ENCODE results near the gene LRRC26.

LRRC26 gene

GRCh38 chr9:137181680-137182079 lies 11.8 kb upstream of the LRRC26 start:
- DNase-seq = no peak

- DNase-seq = no peak
Measured at GRCh38 chr9:137180491-137180890, 10.6 kb upstream of the LRRC26 start.

- DNase-seq = no peak
Measured at GRCh38 chr9:137179761-137180160, 9.9 kb upstream of the LRRC26 start.

GRCh38 chr9:137178939-137179630 lies 9.2 kb upstream of the LRRC26 start:
- no peak for DNase-seq

- no peak for DNase-seq
Measured at GRCh38 chr9:137178201-137178938, 8.5 kb upstream of the LRRC26 start.

GRCh38 chr9:137176302-137177182 lies 6.7 kb upstream of the LRRC26 start:
- peak; percentile 18 for DNase-seq

- no peak for DNase-seq
Measured at GRCh38 chr9:137175345-137175961, 5.6 kb upstream of the LRRC26 start.

- no peak for DNase-seq
Measured at GRCh38 chr9:137174722-137175293, 5.0 kb upstream of the LRRC26 start.

GRCh38 chr9:137173796-137174664 lies 4.2 kb upstream of the LRRC26 start:
- DNase-seq = no peak

- no peak for DNase-seq
Measured at GRCh38 chr9:137172901-137173795, 3.3 kb upstream of the LRRC26 start.

- no peak for DNase-seq
Measured at GRCh38 chr9:137171149-137171900, 1.5 kb upstream of the LRRC26 start.

GRCh38 chr9:137170486-137171148 lies 766 bp upstream of the LRRC26 start:
- no peak for DNase-seq

- no peak for DNase-seq
Measured at GRCh38 chr9:137168904-137169856, 671 bp downstream of the LRRC26 start.

- DNase-seq = no peak
Measured at GRCh38 chr9:137168573-137168903, 1.3 kb downstream of the LRRC26 start.

GRCh38 chr9:137167747-137168572 lies 1.9 kb downstream of the LRRC26 start:
- DNase-seq = no peak

GRCh38 chr9:137167277-137167746 lies 2.5 kb downstream of the LRRC26 start:
- no peak for DNase-seq

All from fibroblast of upper back skin (primary cell).